Measurements from ENCODE around the gene PAOX.
"Not testable (repeated sequence)": the region's sequence is repeated elsewhere in the genome, so short reads cannot be mapped to it uniquely, and the experiment has no call there.

Gene PAOX

DNA sequence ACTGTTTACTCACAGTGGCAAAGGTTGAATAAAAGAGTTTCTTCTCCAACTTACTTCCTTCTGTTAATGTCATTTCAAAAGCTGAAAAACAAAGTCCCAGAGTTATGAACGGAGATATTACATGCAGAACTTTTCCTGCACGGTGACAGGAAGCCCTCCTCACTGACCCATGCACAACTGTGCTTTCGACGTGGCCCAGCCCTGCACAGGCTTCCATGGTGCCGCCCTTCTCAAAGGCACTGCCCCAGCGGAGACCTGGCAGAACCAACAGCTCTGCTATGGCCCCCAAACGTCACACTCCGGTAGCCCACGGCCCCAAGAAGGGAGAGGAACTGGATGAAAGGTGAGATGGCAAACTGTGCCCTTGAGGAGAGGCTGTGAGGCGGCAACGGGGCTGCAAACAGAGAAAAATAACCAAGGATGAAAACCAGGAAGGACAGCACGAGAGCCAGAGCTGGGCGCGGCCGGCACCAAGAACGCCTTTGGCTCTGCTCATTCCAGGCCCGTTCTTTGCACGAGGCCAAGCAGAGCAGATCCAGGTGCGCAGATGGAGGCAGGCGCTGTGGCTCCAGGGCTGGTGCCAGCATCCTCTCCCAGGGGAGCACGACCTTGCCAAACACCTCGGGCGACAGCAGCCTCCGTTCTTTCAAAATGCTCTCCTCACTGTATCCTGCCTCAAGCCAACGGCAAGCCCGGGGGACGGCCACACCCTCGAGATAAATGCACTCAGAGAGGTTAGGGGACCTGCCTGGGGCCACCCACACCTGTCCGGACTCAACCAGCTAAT, 14.2 kb upstream of the PAOX start:
- peak in 1 of 14 donors; percentile 82 for DNase-seq

DNA sequence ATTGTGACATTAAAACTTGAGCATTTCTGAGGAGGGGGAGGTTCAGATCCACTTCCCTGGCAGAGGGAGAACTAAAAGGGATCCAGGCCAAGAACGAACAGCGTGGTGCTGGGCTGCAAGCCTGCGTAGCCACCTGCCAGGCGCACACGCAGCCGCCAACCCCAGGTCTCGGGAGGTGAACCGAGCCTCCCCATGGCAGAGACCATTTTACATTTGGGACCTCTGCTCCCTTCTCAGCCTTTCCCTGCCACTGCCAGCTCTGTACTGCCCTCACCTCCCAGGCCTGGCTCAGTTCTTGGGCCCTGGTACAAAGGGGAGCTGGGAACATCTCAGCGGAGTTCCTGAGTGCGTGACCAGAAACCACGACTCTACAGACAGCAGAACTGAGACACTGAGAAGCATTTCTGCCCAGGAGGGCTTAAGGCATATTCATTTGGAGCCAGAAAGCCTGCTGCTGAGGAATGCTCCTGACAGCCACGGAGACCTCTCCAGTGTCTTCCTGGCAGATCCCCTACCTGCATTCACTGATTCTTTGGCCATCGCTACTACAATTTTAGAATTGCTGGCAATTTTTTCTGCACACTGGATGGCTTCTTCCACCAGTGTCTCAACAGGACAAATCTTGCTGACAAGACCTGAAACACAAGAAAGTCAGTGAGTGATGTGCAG, 13.5 kb upstream of the PAOX start:
- DNase-seq = peak in 1 of 14 donors; percentile 82

DNA sequence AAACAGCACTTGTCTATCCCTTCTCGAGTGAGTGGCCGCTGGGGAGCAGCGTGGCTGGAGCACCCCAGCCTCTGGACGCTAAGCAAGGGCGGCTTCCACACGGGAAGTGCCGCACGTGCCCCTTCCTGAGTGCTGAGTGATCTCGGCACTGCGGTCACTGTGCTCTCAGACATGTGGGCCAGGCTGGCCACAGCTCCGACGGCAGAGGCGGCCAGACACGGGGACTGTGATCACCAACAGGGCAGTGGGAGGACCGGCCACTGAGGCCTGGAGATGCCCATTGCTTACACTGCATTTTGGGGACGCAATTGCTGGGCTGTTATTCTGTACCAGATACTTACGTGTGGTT, 13.0 kb upstream of the PAOX start:
- no peak for DNase-seq

DNA sequence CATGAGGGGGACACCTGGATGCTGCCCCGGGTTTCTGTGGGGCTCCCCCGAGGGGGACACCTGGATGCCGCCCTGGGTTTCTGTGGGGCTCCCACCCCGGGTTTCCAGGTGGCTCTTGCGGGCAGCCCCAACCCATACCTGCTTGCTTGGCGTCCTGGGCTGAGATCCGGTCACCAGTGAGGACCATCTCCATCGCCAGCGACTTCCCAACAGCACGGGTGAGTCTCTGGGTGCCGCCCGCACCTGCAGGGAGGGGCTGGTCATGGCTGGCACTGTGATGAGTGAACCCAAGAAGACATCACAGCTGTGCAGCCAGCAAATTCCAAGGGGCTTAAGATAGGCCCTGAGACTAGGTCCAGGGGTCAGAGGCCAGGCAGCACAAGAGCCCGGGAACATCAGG, 12.3 kb upstream of the PAOX start:
- DNase-seq = no peak

DNA sequence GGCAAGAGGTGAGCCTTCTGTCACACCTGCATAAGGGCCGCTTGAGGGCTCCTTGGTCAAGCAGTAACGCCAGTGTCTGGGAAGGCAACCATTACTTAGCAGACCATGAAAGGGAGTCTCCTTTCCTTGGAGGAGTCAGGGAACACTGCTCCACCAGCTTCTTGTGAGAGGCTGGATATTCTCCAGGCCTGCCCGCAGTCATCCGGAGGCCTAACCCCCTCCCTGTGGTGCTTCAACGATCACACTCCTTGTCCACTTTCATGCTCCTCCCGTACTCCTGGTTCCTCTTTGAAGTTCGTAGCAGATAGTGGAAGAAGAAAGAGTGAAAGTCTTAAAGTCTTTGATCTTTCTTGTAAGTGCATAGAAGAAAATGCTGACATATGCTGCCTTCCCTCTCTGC, 11.6 kb upstream of the PAOX start:
- DNase-seq = not testable (repeated sequence)

DNA sequence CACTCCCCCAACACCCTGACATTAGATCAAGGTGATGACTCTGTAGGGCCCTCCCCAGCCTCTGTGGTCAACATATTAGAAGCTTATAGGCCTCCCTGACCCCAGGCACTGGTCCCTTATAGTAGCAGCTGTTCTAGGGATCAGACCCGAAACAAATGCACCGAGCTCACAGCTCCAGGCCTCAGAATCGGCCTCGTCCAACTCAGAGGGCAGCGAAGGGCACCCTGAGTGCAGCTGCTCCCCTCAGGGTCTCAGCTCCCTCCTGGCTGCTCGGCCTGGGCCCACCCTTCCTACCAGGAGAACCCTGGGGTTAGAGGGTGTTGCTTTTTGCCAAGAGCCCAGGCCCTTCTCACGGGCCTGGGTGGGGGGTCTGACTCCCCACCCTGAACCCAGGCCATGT, 10.9 kb upstream of the PAOX start:
- no peak for DNase-seq

DNA sequence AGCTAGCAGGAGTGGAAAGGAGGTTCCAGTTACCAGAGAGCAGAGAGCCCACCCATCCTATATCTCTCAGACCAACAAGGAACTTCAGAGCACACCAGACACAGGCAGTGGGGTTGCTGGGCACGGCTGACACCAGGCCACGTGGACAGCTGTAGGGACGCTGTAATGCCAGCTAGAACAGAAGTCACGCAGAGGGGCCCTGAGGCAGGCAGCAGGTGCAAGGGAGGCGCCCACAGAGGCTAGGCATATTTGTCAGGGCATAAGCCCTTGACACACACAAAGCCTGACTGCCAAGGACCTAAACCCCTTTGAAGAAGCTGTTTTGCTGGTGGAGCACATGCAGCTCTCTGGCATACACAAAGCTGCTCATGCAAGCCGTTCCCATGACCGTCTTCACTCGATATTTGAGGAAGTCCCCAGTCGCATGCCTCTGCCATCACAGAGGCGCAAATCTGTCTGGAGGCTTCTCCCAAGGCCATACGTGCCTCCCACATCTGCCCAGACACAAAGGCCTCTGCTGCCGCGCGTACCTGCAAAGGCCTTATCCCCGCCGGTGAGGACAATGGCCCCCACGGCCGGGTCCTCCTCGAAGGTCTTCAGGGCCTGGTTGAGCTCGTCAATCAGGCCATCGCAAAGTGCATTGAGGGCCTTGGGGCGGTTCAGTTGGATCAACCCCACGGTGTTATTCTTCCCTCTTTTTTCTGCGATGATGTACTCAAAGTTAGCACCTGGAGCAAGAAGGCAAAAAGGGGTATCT, 8.9 kb upstream of the PAOX start:
- DNase-seq = no peak

DNA sequence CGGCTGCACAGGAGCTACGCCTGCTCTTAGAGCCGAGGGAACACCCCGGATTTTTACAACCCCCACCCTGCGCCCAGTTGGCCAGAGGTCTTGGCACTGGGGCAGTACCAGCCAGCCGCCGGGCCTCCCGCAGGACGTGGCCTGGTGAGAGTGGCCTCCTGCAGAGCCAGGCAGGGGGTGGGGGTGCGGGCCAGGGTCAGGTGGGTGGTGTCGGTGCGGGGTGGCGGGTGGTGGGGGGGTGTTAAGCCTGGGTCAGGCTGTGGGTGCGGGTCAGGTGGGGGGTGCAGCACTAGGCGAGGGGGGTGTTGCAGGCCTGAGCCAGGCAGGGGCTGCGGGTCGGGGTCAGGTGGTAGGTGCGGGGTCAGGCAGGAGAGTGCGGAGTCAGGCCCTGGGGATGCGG, 6.6 kb upstream of the PAOX start:
- DNase-seq = no peak

DNA sequence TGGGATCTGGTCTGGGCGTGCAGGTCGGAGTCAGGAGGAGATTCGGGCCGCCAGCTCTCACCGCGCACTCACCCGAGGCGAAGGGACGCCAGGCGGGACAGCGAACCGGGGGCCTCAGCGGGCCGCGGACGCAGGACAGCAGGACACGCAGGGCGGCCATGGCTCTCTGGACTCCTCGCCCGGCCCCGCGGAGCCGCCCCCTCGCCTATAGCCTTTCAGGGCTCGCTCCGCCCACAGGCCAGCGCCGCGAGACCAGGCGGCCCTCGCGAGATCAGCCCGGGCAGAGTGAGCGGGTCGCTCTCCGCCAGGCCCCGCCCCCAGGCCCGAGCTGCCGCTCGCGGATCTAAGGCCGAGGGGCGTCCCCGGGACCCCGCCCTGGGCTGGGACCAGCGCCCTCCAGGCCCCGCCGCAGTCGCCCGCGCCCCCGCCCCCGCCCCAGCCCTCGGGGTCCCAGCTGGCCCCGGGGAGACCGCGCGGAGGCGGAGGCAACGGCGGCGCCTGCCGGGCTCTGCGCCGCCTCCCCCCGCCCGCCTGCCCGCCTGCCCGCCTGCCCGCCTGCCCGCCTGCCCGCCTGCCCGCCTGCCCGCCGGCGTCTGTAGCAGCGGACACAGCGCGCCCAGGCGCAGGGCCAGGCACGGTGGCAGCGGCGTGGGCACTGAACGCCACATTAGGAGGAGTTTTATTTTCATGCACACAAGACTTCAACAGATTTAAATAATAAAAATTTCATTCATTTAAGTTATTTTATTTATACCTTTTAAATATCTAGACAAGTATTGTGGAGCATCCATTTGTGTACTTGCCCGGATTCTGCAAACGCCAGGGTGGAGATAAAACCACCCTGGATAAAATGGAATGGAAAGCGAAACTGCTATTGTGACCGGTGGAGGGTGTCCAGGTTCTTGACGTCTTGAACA, 5.6 kb upstream of the PAOX start, which contains the start of gene ECHS1:
Gene ECHS1, minus strand, starts transcription at position 181 of the 917 bp plus-strand sequence. Its CDS starts 21 bp downstream, at position 160.
- DNase-seq = peak; percentile 20 to 91 (median 84)

DNA sequence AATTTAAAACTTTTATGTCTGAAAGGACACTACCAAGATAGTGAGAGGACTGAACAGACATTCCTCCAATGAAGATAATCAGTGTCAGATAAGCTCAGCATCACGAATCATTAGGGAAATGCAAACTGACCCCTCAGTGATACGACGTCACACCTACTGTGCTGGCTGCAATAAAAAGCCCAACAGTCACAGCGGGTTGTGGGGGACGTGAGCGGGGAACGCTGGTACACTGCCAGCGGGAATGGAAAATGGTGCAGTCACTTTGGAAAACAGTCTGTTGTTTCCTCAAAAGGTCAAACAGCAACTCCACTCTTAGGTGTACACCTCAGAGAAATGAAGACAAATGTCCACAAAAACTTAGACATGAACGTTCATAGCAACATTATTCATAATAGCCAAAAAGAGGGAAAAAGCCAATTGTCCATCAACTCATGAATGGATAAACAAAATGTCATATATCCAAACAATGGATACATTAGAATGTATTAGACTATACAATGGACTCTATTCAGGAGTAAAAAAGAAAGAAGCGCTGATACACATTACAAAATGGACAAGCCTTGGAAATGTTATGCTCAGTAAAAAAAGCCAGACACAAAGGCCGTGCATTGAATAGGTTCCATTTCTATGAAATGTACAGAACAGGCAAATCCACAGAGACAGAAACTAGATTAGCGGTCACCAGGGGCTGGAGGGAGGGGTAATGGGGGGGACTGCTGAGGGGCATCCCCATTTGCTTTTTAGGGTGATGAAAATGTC, 3.5 kb upstream of the PAOX start:
- no peak for DNase-seq

DNA sequence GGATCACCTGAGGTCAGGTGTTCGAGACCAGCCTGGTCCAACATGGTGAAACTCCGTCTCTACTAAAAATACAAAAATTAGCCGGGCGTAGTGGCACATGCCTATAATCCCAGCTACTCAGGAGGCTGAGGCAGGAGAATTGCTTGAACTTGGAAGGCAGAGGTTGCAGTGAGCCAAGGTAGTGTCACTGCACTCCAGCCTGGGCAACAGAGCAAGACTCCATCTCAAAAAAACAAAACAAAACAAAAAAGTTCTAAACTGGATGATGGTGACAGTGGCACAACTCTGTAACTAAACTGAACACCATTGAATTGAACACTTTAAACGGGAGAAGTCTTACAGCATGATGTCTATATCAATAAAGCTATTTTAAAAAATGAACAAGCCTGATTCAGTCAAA, 2.9 kb upstream of the PAOX start:
- DNase-seq = not testable (repeated sequence)

DNA sequence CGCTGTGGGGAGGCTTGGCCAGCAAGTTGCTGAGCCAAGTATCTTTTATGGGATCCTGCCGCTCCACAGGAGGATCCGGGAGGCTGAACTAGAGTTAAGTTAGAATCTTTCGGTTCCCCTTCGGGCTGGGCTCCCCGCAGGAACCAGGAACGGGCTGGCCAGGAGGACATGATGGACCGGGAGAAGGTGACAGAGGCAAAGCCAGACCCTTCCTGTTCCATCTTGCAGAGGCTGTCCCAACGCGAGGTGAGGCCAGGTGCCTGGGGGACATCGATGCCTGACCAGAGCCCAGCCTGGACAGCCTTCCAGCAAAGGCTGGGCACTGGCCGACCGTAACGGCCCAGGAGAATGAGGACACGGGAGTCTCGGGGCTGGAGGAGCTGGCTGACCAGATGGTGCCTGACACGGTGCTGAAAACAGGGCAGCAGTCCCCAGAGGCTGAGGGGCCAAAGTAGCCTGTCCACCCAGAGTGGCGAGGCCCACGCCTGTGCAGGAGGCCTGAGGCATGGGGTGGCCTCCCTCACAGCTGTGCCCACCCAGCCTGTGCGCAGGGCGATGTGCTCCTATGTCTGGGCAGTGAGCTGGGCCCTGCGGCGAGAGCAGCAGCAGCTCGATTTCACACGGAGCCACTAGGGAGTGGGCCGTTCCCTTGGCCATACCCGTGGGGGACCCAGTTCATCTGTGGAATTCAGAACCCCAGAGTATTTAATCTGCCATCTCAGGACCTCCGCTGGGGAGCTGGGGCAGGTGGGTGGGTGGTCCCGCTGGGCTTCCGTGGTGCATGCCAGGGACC, 1.8 kb upstream of the PAOX start:
- DNase-seq = no peak

DNA sequence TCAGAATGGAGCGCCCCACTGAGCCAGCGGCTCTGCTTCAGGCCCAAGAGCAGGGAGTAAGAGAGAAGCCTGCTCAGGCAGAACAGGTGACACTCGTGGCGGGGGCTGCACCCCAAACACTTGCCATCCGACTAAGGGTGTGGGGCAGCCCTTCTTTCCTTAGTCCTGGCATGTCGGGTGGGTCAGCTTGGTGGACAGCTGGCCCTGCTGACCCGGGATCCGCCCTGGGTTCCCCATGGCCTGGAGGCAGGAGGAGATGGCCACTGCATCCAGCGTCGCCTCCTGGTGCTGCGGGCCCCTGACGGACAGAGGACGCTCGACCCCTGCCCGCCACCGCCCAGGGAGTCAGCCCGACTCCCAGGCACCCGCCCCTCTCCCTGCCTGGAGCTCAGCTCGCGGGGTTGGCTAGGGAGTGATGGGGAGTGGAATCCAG, 1.2 kb upstream of the PAOX start:
- DNase-seq = no peak

DNA sequence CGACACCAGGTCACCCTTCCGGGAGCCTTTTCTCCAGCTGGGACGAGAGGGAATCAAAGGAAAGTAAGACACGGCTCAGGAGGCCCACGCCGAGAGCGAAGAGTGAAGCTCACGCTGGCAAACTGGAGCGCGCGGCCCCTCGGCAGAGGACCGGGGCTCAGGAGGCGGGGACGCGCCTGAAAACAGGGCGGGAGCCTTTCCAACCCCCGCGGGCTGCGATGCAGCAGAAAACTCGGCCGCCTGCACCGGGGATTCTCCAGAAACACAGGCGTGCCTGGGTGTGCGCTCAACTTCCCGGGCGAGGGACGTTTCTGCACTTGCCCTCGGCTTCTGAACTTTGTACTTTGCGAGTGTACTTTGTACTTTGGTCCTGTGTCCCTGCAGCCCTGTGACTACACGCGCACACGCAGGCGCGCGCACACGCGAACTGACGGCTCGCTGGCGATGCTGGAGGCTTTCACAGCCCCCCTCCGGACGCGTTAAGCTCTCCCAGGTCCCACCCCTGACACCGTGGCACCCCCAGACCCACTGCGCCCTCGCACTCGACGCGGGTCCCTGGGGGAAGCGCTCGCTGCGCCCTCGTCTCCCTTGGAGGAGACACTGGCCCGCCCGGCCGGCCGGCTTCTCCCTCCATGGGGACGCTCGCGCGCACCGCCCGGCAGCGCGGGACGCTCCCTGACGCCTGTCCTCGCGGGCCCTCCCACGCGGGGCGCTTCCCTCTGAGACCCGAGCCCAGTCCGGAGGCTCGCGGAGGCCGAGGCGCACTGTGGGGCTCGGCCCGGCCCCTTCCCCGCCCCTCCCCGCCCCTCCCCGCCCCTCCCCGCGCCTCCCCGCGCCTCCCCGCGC, 588 bp upstream of the PAOX start:
- peak in 12 of 14 donors; percentile 43 to 83 (median 72) for DNase-seq

DNA sequence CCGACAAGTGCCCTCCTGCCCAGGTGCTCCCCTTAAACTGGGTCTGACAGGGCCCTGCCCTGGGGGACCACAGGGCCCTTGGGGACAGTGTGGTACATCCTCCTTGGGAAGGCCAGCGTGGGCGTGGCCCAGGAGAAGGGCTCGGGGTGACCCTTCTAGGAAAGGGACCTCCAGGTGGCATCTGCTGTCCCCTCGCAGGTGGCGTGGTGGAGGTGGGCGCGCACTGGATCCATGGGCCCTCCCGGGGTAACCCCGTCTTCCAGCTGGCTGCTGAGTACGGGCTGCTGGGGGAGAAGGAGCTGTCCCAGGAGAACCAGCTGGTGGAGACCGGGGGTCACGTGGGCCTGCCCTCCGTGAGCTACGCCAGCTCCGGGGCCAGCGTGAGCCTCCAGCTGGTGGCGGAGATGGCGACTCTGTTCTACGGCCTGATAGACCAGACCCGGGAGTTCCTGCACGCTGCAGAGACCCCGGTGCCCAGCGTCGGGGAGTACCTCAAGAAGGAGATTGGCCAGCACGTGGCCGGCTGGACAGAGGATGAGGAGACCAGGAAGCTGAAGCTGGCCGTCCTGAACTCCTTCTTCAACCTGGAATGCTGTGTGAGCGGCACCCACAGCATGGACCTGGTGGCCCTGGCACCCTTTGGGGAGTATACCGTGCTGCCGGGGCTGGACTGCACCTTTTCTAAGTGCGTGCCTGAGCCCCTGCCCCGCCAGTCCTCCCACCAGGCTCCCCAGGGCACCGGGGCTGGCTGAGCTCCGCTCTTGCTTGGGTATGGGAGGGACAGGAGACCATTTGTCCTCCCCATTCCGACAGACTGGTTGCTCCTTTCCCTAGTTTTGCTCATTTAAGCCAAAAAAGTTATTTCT, 972 bp downstream of the PAOX start:
- peak in 5 of 14 donors; percentile 21 to 50 (median 35) for DNase-seq

DNA sequence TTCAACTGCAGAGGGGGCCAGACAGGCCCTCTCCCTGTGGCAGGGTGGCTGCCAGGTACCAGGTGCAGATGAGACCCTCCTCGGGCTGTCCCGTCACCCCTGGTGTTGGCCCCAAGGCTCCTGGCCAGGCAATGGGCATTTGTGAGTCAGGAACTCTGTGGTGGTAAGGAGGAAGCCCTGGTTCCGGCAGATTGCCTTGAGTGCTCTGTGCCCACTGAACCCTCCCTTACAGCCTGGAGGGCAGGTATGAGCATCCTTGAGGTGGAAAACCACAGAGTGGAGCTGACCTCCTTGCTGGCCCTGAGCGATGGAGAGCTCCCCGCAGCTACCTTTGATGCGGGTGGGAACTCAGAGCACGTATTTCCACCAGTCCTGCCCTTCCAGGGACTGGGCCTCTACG, 2.0 kb downstream of the PAOX start:
- no peak for DNase-seq

DNA sequence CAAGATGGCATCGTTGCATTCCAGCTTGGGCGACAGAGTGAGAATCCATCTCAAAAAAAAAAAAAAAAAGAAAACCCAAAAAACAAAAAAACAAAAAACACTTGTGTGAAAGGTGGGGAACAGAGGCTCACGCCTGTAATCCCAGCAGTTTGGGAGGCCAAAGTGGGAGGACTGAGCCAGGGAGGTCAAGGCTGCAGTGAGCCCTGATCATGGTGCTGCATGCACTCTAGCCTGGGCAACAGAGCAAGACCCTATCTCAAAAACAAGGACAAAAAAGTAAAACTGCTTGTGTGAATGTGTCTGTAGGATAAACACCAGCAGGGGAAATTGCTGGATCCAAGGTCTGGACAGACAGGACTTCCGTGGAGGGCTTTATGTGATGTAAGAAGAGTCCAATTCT, 4.5 kb downstream of the PAOX start:
- DNase-seq = no peak

DNA sequence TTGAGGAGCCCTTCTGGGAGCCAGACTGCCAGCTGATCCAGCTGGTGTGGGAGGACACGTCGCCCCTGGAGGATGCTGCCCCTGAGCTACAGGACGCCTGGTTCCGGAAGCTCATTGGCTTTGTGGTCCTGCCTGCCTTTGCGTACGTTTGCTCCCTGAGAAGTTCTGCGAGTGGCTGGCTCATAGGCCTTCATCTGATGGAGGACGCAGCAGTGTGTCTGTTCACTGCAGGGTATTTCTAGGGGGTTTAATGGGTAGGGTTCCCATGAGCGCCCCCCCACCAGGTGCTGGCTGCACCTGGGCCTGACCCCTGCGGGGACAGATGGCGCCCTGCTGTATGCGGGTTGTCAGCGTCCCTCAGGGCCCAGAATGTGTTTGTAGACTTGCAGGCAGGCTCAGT, 5.0 kb downstream of the PAOX start:
- DNase-seq = no peak

DNA sequence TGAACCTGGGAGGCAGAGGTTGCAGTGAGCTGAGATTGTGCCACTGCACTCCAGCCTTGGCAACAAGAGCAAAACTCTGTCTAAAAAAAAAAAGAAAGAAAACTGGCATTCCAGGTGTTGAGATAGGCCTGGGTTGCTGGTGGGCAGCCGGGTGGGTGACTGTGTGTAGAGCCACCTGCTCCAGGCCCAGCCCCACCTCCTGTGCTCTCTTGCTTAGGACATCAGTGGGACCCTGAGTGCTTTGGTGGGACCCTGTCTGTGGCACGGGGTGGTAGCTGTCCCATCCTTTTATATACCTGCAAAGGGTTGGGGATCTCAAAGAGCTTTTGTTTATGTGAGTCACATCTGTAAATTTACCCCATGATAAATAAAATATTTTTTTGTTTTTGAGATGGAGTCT, 6.2 kb downstream of the PAOX start:
- DNase-seq = no peak

Measured in C1 segment of cervical spinal cord (tissue), 14 donors.